GM18505 (cell line): ENCODE results near the gene CENPC.
"Not testable (repeated sequence)": the region's sequence is repeated elsewhere in the genome, so short reads cannot be mapped to it uniquely, and the experiment has no call there.

Experiments
- ATAC-seq: cut with Tn5 transposase; IDR thresholded peaks from one replicate; pipeline ENCODE4 v1.9.1; 2021; ENCODE audit not compliant: unreplicated experiment
- POLR2A ChIP-seq: IDR thresholded peaks from 4 replicates; pipeline ENCODE4 v1.6.1; 2011; ENCODE audit warnings: borderline replicate concordance; ENCODE audit not compliant: insufficient read depth, insufficient read length; ENCODE audit errors: extremely low read depth

CENPC gene

GRCh38 chr4:67448621-67449020 lies 96.7 kb downstream of the CENPC start:
- no peak for TF ChIP-seq POLR2A
- no peak for ATAC-seq

- ATAC-seq, result no peak
- TF ChIP-seq POLR2A, result no peak
These were observed 97.4 kb downstream of the CENPC start for GRCh38 chr4:67447873-67448272.

- no peak for TF ChIP-seq POLR2A
- no peak for ATAC-seq
These were observed 98.5 kb downstream of the CENPC start for GRCh38 chr4:67446811-67447210.

- not testable (repeated sequence) for ATAC-seq
These were observed 99.4 kb downstream of the CENPC start for GRCh38 chr4:67445881-67446280.

- no peak for TF ChIP-seq POLR2A
- ATAC-seq, result no peak
These were observed 106.3 kb downstream of the CENPC start for GRCh38 chr4:67438975-67439374.

GRCh38 chr4:67437974-67438713 lies 107.2 kb downstream of the CENPC start:
- no peak for TF ChIP-seq POLR2A
- ATAC-seq, result no peak

- ATAC-seq, result peak; percentile 83
- no peak for TF ChIP-seq POLR2A
These were observed 108.6 kb downstream of the CENPC start for GRCh38 chr4:67436742-67437141.

GRCh38 chr4:67430989-67431388 lies 114.3 kb downstream of the CENPC start:
- no peak for TF ChIP-seq POLR2A
- no peak for ATAC-seq

GRCh38 chr4:67428819-67429218 lies 116.5 kb downstream of the CENPC start:
- TF ChIP-seq POLR2A, result no peak
- ATAC-seq, result no peak
